IPS-20b (cell line): ENCODE measurements around the gene APRT.

ENCODE experiments used
- H3K27ac ChIP-seq: one replicate; pipeline ENCODE4 v1.5.1; 2013; ENCODE audit warnings: low read length
- H3K27me3 ChIP-seq: 2 replicates; pipeline ENCODE4 v1.6.1; 2013; ENCODE audit warnings: mild to moderate bottlenecking, low read length, inconsistent platforms; ENCODE audit not compliant: insufficient read depth
- H3K36me3 ChIP-seq: 2 replicates; pipeline ENCODE4 v1.6.1; 2013; ENCODE audit warnings: low read depth, mild to moderate bottlenecking, inconsistent platforms, low read length, moderate library complexity; ENCODE audit not compliant: insufficient read depth
- H3K4me1 ChIP-seq: 2 replicates; pipeline ENCODE4 v1.6.1; 2013; ENCODE audit warnings: mild to moderate bottlenecking, control low read depth, inconsistent platforms, low read length, moderate library complexity; ENCODE audit not compliant: insufficient read depth
- H3K4me3 ChIP-seq: 2 replicates; pipeline ENCODE4 v1.5.1; 2013; ENCODE audit warnings: mild to moderate bottlenecking, low read length, inconsistent platforms
- H3K9ac ChIP-seq: 2 replicates; pipeline ENCODE4 v1.6.1; 2013; ENCODE audit warnings: low read depth, mild to moderate bottlenecking, inconsistent platforms, low read length, moderate library complexity
- H3K9me3 ChIP-seq: 2 replicates; pipeline ENCODE4 v1.6.1; 2013; ENCODE audit warnings: mild to moderate bottlenecking, low read depth, low read length, inconsistent platforms; ENCODE audit not compliant: insufficient read depth

APRT gene

GRCh38 chr16:88771294-88771772 is 40.4 kb downstream of the APRT start:
- Histone ChIP-seq H3K4me1 (peaks cover 11% of the 10 kb centered on the region; the same call in 1 of the 2 replicates), H3K4me3 (no peak overlapping the region), H3K9ac (no peak overlapping the region), H3K36me3 (no peaks in the 10 kb centered on the region), H3K27ac (no peak overlapping the region), H3K27me3 (peaks cover 35% of the 10 kb centered on the region; the same call in 1 of the 2 replicates), H3K9me3 (no peaks in the 10 kb centered on the region)

- Histone ChIP-seq H3K9ac (no peak overlapping the region), H3K27me3 (peaks cover 35% of the 10 kb centered on the region; the same call in 1 of the 2 replicates), H3K36me3 (no peaks in the 10 kb centered on the region), H3K27ac (no peak overlapping the region), H3K9me3 (no peaks in the 10 kb centered on the region), H3K4me1 (peaks cover 11% of the 10 kb centered on the region; the same call in 1 of the 2 replicates), H3K4me3 (no peak overlapping the region)
Measured at GRCh38 chr16:88770461-88771293, 41.1 kb downstream of the APRT start.

GRCh38 chr16:88769617-88770460 is 41.9 kb downstream of the APRT start:
- H3K27ac ChIP-seq: no peak overlapping the region
- no peak overlapping the region for H3K9ac ChIP-seq
- no peaks in the 10 kb centered on the region for H3K9me3 ChIP-seq
- no peak overlapping the region for H3K4me3 ChIP-seq
- peaks cover 35% of the 10 kb centered on the region; the same call in 1 of the 2 replicates for H3K27me3 ChIP-seq
- H3K4me1 ChIP-seq: peaks cover 15% of the 10 kb centered on the region; the same call in 1 of the 2 replicates
- H3K36me3 ChIP-seq: no peaks in the 10 kb centered on the region

- Histone ChIP-seq H3K9ac (no peak overlapping the region), H3K36me3 (no peaks in the 10 kb centered on the region), H3K27ac (no peak overlapping the region), H3K9me3 (no peaks in the 10 kb centered on the region), H3K27me3 (peaks cover 34% of the 10 kb centered on the region; the same call in 1 of the 2 replicates), H3K4me3 (no peak overlapping the region), H3K4me1 (peaks cover 25% of the 10 kb centered on the region)
Measured at GRCh38 chr16:88768071-88768783, 43.5 kb downstream of the APRT start.

- Histone ChIP-seq H3K9ac (no peak overlapping the region), H3K36me3 (no peaks in the 10 kb centered on the region), H3K4me3 (no peak overlapping the region), H3K27ac (no peak overlapping the region), H3K9me3 (no peaks in the 10 kb centered on the region), H3K4me1 (peaks cover 29% of the 10 kb centered on the region), H3K27me3 (peaks cover 28% of the 10 kb centered on the region; the same call in 1 of the 2 replicates)
Measured at GRCh38 chr16:88767546-88768070, 44.1 kb downstream of the APRT start.

GRCh38 chr16:88766975-88767374 is 44.8 kb downstream of the APRT start:
- H3K9ac ChIP-seq: no peak overlapping the region
- peaks cover 22% of the 10 kb centered on the region; the same call in 1 of the 2 replicates for H3K27me3 ChIP-seq
- H3K27ac ChIP-seq: no peak overlapping the region
- H3K4me1 ChIP-seq: peaks cover 29% of the 10 kb centered on the region
- no peaks in the 10 kb centered on the region for H3K36me3 ChIP-seq
- H3K4me3 ChIP-seq: no peak overlapping the region
- no peaks in the 10 kb centered on the region for H3K9me3 ChIP-seq

GRCh38 chr16:88764913-88765349 is 46.8 kb downstream of the APRT start:
- Histone ChIP-seq H3K9ac (no peak overlapping the region), H3K27me3 (peaks cover 7% of the 10 kb centered on the region; the same call in 1 of the 2 replicates), H3K4me3 (no peak overlapping the region), H3K9me3 (no peaks in the 10 kb centered on the region), H3K27ac (no peak overlapping the region), H3K36me3 (no peaks in the 10 kb centered on the region), H3K4me1 (peaks cover 18% of the 10 kb centered on the region)

GRCh38 chr16:88764080-88764479 is 47.6 kb downstream of the APRT start:
- Histone ChIP-seq H3K9ac (no peak overlapping the region; the same call in 1 of the 2 replicates), H3K27ac (no peak overlapping the region), H3K36me3 (no peaks in the 10 kb centered on the region), H3K27me3 (peaks cover 5% of the 10 kb centered on the region; the same call in 1 of the 2 replicates), H3K4me1 (peaks cover 23% of the 10 kb centered on the region), H3K4me3 (no peak overlapping the region), H3K9me3 (no peaks in the 10 kb centered on the region)

- Histone ChIP-seq H3K9me3 (no peaks in the 10 kb centered on the region), H3K4me1 (peaks cover 27% of the 10 kb centered on the region), H3K27me3 (peaks cover 5% of the 10 kb centered on the region; the same call in 1 of the 2 replicates), H3K4me3 (peak overlapping the region; percentile 10; the same call in 1 of the 2 replicates), H3K27ac (peak overlapping the region; percentile 61), H3K36me3 (no peaks in the 10 kb centered on the region), H3K9ac (peak overlapping the region; percentile 50; the same call in 1 of the 2 replicates)
Measured at GRCh38 chr16:88763502-88764053, 48.1 kb downstream of the APRT start.

GRCh38 chr16:88762941-88763340 is 48.8 kb downstream of the APRT start:
- Histone ChIP-seq H3K4me3 (no peak overlapping the region), H3K36me3 (no peaks in the 10 kb centered on the region), H3K27ac (peak overlapping the region; percentile 61), H3K27me3 (peaks cover 5% of the 10 kb centered on the region; the same call in 1 of the 2 replicates), H3K9me3 (no peaks in the 10 kb centered on the region), H3K4me1 (peaks cover 27% of the 10 kb centered on the region), H3K9ac (peak overlapping the region; percentile 50; the same call in 1 of the 2 replicates)
